GM12872 (cell line): Measurements from ENCODE around the gene SLC24A3.

Experiments used
- CTCF ChIP-seq: IDR thresholded peaks from 3 replicates; pipeline ENCODE4 v1.5.1; 2011; ENCODE audit warnings: low read depth, mild to moderate bottlenecking, low read length, moderate library complexity; ENCODE audit not compliant: insufficient read depth

Gene SLC24A3

GRCh38 chr20:19423097-19423899 lies 210.9 kb downstream of the SLC24A3 start:
- TF ChIP-seq CTCF: no peak

GRCh38 chr20:19423900-19424620 lies 211.6 kb downstream of the SLC24A3 start:
- no peak for TF ChIP-seq CTCF

GRCh38 chr20:19426356-19426755 lies 213.9 kb downstream of the SLC24A3 start:
- no peak for TF ChIP-seq CTCF

- TF ChIP-seq CTCF: no peak
Measured at GRCh38 chr20:19427480-19427879, 215.0 kb downstream of the SLC24A3 start.

- TF ChIP-seq CTCF: no peak
Measured at GRCh38 chr20:19427913-19428312, 215.5 kb downstream of the SLC24A3 start.

- TF ChIP-seq CTCF: no peak
Measured at GRCh38 chr20:19428324-19428723, 215.9 kb downstream of the SLC24A3 start.

- TF ChIP-seq CTCF: no peak
Measured at GRCh38 chr20:19429538-19429937, 217.1 kb downstream of the SLC24A3 start.
